ENCODE results near the gene CCR6. TPM values are rescaled to one million over a fixed set of nuclear protein-coding genes. Genes with fewer than 3 reads are reported as not detected.
A peak's percentile ranks its signal among the peaks of the same experiment; 100 is the strongest.

The CCR6 gene
- total RNA-seq, 4 donors from 2014 or later: 0.23 to 2.4 (median 0.57) TPM; not detected in 1

DNA sequence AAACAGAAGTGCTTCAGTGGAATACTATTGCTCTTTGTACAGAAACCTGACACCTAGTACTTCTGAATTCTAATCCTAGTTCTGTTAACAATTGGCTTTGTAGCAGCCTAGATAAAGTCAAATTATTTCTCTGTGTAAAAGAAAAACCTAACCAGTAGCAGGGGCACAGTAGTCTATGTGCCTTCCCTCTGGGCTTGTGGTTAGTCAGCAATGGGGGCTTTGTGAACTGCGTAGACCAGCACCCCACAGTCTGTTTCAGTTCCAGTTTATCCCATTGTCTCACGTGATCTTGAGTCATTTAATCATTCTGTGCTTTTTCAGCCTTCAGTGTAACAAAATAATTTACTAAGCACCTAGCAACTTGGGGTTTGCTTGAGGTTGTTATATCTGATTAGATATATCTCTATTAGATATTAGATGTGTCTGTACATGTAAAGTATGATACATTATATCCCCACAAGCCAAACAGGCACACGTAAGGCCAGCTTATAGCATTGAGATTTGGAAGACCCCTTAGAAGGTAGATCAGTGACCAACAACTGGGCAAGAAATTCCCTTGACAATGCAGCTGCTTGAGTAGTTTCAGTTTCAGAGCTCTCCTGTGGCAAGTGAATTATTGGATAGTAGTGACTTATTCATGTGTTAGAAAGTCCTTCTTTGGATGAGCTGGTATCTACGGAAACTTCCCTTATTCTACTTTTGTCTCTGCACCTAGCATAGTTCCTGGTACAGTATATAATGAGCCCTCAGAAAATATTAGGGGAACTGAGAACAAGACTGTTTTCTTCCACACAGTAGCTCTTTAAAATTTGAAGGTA is 27.9 kb upstream of the CCR6 start:
- no peaks in the 10 kb centered on the region for H3K36me3 ChIP-seq
- intact Hi-C loops (cut with DNase I): no loop called here
- WGBS, 2 donors: 47 to 57% methylated on average over 4 of the region's 4 CpGs
- peak overlapping the region in 1 of 4 donors; percentile 39 for H3K27ac ChIP-seq
- no peak overlapping the region for H3K4me3 ChIP-seq
- no peaks in the 10 kb centered on the region for H3K27me3 ChIP-seq
- no peak for TF ChIP-seq POLR2A (IDR thresholded peaks at IDR 0.05)
- DNase-seq: no peak
- no peaks in the 10 kb centered on the region for H3K9me3 ChIP-seq
- H3K4me1 ChIP-seq: no peaks in the 10 kb centered on the region

DNA sequence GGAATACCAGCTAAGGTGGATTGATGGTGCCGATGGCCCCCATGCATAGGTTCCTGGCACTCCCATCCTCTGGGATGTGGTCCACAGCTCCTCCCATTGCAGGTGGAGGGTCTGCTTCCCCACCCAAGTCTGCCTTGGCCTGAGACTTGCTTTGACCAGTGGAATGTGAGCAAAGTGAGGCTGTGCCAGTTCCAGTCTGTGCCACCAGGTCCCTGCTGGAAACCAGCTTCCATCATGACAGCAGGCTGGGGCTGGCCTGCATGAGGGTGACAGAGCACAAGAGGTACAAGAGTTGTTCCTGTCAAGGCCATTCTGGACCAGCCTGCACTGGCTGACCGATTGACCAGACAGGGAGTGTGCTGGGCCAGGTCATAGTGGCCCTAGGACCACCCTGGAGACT is 27.0 kb upstream of the CCR6 start:
- intact Hi-C loops (cut with DNase I): no loop called here
- no peaks in the 10 kb centered on the region for H3K9me3 ChIP-seq
- TF ChIP-seq, protein P1, sequence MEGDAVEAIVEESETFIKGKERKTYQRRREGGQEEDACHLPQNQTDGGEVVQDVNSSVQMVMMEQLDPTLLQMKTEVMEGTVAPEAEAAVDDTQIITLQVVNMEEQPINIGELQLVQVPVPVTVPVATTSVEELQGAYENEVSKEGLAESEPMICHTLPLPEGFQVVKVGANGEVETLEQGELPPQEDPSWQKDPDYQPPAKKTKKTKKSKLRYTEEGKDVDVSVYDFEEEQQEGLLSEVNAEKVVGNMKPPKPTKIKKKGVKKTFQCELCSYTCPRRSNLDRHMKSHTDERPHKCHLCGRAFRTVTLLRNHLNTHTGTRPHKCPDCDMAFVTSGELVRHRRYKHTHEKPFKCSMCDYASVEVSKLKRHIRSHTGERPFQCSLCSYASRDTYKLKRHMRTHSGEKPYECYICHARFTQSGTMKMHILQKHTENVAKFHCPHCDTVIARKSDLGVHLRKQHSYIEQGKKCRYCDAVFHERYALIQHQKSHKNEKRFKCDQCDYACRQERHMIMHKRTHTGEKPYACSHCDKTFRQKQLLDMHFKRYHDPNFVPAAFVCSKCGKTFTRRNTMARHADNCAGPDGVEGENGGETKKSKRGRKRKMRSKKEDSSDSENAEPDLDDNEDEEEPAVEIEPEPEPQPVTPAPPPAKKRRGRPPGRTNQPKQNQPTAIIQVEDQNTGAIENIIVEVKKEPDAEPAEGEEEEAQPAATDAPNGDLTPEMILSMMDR (IDR thresholded peaks at IDR 0.05): no peak
- TF ChIP-seq POLR2A (IDR thresholded peaks at IDR 0.05): no peak
- H3K4me3 ChIP-seq: no peak overlapping the region
- H3K27me3 ChIP-seq: no peaks in the 10 kb centered on the region
- H3K4me1 ChIP-seq: no peaks in the 10 kb centered on the region
- WGBS, 2 donors: 77 to 78% methylated on average over 1 to 2 of the region's 2 CpGs
- H3K36me3 ChIP-seq: no peaks in the 10 kb centered on the region
- DNase-seq: no peak
- no peak overlapping the region for H3K27ac ChIP-seq

DNA sequence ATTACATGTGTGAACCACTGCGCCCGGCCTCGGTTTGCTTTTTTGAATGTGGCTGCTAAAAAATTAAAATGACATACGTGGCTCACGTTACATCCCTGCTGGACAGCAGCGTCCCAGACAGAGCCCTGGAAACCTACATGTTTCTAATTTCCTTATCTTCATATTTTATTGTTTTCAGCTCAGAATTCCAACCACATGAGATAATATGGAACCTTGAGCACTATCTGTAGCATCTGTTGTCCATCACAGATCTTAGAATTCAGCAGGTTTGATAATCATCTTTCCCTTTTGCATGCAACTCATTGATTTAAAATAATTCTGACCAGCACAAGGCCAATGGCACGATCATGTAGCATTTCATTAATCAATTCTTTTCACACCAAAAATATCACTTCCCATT is 25.9 kb upstream of the CCR6 start:
- Histone ChIP-seq H3K9me3 (no peaks in the 10 kb centered on the region), H3K36me3 (no peaks in the 10 kb centered on the region), H3K4me1 (no peaks in the 10 kb centered on the region), H3K27me3 (no peaks in the 10 kb centered on the region), H3K27ac (no peak overlapping the region), H3K4me3 (no peak overlapping the region)
- no peak for DNase-seq
- TF ChIP-seq POLR2A (IDR thresholded peaks at IDR 0.05): no peak
- TF ChIP-seq, protein P1 (IDR thresholded peaks at IDR 0.05): no peak
- intact Hi-C loops (cut with DNase I): no loop called here
- 84 to 96% methylated on average over 7 of the region's 7 CpGs for WGBS, 2 donors

DNA sequence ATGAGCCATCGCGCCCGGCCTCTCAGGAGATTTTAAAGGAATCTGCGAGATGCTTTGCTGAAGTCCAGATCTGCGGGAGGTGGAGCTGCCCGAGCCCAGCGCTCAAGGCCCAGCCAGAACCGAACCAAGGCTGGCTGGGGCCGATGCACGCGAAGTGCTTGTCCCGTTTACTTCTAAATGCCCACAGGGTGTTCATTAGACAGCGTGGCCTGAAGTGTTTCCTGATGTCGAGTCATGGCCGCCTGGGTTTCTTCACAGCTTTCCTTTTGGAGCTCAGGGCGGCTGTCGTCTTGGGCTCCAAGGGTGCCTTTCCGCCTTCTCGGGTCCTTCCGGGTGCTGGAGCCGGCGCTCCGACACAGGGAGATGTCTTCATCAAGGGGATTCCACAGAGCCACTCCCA is 25.1 kb upstream of the CCR6 start:
- H3K27ac ChIP-seq: no peak overlapping the region
- 81 to 89% methylated on average over 3 to 11 of the region's 23 CpGs for WGBS, 2 donors
- no peaks in the 10 kb centered on the region for H3K9me3 ChIP-seq
- H3K27me3 ChIP-seq: no peaks in the 10 kb centered on the region
- intact Hi-C loops (cut with DNase I): no loop called here
- no peak overlapping the region for H3K4me3 ChIP-seq
- no peak for TF ChIP-seq POLR2A (IDR thresholded peaks at IDR 0.05)
- TF ChIP-seq, protein P1 (IDR thresholded peaks at IDR 0.05): no peak
- no peaks in the 10 kb centered on the region for H3K4me1 ChIP-seq
- no peak for DNase-seq
- no peaks in the 10 kb centered on the region for H3K36me3 ChIP-seq

DNA sequence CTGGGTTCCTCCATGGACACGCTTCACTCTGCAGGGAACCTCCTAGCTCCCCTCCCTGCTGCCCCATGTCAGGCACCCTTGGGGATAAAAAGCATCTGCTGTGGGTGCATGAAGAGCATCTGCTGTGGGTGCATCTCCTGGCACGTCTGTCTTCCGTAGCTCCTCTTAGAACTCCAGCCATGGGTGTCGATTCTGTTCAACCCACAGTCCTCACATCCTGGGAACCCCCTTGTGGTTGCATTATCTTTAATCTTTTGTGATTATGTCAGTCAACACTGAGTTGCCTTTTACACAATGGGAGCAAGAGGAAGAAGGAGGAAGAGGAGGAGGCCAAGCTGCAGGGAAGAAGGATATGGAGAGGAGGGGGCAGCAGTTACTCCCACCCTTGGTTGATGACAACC is 24.1 kb upstream of the CCR6 start:
- DNase-seq: no peak
- Histone ChIP-seq H3K27me3 (no peaks in the 10 kb centered on the region), H3K4me1 (no peaks in the 10 kb centered on the region), H3K4me3 (no peak overlapping the region), H3K9me3 (no peaks in the 10 kb centered on the region), H3K27ac (no peak overlapping the region), H3K36me3 (no peaks in the 10 kb centered on the region)
- TF ChIP-seq, protein P1 (IDR thresholded peaks at IDR 0.05): no peak
- no peak for TF ChIP-seq POLR2A (IDR thresholded peaks at IDR 0.05)
- 48 to 53% methylated on average over 4 of the region's 4 CpGs for WGBS, 2 donors
- intact Hi-C loops (cut with DNase I): no loop called here
